WTC11 (cell line): Measurements from ENCODE around the gene FKBP11.

ENCODE experiments used
- NFYB ChIP-seq: sonication (generic); formaldehyde crosslinking; conservative IDR thresholded peaks from 2 replicates; pipeline ENCODE4 v1.8.0; 2022; ENCODE audit warnings: low read depth, missing genetic modification reagents
- NR3C1 ChIP-seq: sonication (generic); formaldehyde crosslinking; conservative IDR thresholded peaks from 2 replicates; pipeline ENCODE4 v1.8.1; 2023; ENCODE audit warnings: low read depth, mild to moderate bottlenecking, missing genetic modification reagents
- PRRX2 ChIP-seq: fragments of 250-450 bp; sonication (Bioruptor Pico); IDR thresholded peaks from 2 replicates; pipeline ENCODE4 v1.8.0; 2021; ENCODE audit warnings: mild to moderate bottlenecking

- TF ChIP-seq NFYB (CRISPR knock-in tag) = no peak
- no peak for TF ChIP-seq PRRX2
- no peak for TF ChIP-seq NR3C1 (CRISPR knock-in tag)
These were observed 9.0 kb upstream of the FKBP11 start for GRCh38 chr12:48934312-48934706.
